Measurements from ENCODE around the gene RNASE3.
"Not testable (repeated sequence)": the region's sequence is repeated elsewhere in the genome, so short reads cannot be mapped to it uniquely, and the experiment has no call there.

The RNASE3 gene

GRCh38 chr14:20891126-20891825 is at the start of gene RNASE3:
RNASE3 (plus strand) TSS chr14:20891385; CDS start chr14:20891687, 302 bp downstream.
- DNase-seq: not testable (repeated sequence)

DNA sequence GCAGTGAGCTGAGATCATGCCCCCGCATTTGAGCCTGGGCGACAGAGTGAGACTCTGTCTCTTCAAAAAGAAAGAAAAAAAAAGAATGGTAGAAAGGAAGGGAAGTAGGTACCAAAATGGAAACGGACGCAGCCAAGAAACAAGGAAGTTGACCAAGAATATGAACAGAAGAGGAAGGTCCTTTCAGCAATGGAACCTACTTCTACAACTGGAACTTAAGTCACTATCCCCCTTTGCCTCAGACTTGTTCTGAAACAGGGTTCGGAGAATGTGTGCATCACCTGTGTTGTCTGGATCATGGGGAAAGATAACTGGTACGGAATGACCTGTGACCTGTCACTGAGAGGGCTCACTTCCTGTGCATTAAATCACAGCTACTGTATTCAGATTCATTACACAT is 44.6 kb upstream of the RNASE3 start:
- no peak for DNase-seq

DNA sequence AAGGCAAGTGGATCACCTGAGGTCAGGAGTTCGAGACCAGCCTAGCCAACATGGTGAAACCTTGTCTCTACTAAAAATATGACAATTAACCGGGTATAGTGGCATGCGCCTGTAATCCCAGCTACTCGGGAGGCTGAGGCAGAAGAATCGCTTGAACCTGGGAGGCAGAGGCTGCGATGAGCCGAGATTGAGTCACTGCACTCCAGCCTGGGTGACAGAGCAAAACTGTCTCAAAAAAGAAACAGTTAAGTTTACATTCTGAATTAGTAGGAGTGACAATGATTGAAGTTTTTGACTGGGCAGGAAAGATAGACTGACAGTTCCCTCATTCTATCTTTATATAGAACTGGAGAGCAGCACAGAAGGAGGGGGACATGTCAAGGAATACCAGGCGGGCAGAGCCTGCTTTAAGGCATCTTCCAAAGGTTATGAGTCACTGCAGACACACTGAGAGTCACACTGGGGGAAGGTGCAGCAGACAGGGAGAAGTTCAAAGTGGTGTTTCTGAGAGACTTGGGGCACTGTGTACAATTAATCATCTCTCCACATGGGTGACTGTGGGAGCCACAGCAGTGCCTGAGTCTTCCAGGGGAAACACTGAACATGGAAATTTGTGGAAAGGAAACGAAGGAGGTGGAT is 42.8 kb upstream of the RNASE3 start:
- DNase-seq: no peak

DNA sequence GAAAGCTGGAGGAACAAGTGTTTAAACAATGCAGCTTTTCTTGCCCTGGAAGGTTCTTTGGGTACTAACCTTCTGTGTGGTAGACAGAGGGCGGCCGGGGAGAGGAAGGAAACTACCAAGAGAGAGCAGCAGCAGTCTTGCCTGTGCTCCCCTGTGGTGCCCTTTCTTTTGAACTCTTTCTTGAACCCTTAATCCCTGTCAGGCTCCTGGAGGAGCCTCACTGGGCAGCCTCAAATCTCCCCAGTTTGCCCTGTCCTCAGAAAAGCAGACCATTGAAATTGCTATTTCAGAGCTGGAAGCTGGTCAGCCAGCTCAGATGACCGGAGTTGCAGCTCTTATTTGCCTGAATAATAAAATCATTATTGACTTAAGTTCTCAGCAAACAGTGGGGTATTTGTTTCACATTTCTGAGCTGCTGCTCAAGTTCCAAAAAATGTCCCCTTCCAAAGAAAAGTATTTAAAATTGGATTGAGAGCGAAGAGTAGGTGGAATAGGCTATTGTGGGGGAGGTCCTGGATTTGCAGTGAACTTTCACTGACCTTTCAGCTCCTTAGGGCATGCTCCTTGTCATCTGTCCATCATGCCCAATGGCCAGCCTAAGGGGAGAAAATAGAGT is 42.1 kb upstream of the RNASE3 start:
- DNase-seq: no peak

DNA sequence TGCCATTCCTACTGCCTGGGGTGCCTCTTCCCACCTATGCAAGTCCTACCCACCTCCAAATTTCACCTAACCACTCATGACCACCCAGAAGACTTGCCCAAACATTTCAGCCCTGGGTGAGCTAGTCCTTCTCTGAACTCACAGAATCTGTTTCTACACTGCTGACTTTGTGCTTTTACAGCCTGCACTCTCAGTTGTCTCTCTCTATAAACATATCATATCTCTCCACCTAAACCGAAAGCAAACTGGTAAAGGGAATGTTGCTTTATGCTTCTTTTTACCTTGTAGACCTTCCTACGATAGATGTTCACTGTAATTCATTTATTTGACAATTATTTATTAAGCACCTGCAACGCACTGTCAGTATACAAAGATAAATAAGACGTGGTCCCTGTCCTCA is 38.1 kb upstream of the RNASE3 start:
- DNase-seq: peak; percentile 27

DNA sequence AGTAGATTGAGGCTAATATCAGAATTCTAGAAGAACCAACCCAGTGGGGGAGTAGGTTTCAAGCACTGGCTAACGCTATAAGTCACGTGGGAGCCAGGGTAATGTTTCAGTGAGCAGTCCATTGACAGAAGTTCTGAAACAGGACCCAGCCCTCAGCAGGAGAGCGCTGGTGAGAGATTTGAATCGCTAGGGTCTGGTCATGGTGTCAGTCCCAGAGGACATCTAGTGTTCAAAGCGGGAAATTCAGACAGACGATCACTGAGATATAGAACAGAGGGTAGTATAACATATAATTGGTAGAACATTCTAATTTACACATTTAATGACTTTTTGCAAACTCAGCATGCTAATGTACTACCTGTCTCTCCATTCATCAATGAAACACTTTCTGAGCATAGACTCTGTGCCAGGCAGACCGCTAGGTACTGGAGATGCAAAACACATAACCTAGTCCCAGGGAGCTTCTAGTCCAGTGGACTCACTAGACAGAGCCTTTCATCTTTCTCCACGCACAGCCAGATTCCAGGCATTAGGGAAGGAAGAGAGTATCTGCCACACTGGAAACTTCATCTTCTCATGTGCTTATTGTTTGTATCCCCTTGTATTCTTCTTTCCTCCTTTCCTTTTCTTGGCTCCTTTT is 35.4 kb upstream of the RNASE3 start:
- DNase-seq: peak; percentile 72

DNA sequence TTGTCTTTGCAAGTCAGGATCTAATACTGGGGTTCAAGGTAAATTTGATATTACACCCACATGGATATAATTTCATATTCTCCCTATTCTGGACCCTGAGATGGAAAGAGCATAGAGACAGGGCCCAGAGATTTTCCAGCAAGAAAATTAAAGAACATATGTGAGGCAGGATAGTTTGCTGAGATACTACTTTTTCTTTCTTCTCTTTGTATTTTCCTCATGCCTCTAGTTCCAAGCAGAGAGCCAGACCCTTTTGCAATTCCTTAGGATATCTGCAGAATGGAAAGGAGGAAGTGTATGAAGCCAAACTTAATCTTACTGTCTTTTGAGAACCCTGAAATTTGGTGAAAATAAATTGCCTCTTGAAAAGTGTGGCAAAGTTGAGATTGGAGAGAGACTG is 34.0 kb upstream of the RNASE3 start:
- DNase-seq: no peak

GRCh38 chr14:20857630-20858261 is 33.4 kb upstream of the RNASE3 start:
- DNase-seq: peak; percentile 57

GRCh38 chr14:20866194-20866593 is 25.0 kb upstream of the RNASE3 start:
- no peak for DNase-seq

DNA sequence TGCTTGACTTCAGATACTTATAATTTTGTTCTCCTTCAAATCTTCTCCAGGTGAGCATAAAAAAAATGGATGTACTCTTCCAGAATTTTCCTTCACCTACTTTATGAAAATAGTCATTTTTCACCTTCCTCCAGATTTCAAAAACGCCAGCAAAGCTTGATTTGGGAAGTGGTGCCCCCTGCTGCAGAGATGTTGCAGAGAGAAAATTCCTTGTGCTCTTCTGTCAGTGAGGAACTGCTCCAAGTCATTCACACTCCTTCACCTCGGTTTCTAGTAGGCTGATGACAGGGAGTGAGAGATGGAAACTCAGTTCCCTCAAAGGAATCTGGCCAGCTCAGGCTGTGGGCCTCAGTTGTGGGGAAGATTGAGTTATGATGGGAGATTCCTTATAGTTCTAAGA is 24.2 kb upstream of the RNASE3 start:
- peak; percentile 23 for DNase-seq

GRCh38 chr14:20873370-20874177 is 17.6 kb upstream of the RNASE3 start:
- peak; percentile 73 for DNase-seq

- DNase-seq: no peak
These were observed 14.2 kb upstream of the RNASE3 start for GRCh38 chr14:20877016-20877415.

DNA sequence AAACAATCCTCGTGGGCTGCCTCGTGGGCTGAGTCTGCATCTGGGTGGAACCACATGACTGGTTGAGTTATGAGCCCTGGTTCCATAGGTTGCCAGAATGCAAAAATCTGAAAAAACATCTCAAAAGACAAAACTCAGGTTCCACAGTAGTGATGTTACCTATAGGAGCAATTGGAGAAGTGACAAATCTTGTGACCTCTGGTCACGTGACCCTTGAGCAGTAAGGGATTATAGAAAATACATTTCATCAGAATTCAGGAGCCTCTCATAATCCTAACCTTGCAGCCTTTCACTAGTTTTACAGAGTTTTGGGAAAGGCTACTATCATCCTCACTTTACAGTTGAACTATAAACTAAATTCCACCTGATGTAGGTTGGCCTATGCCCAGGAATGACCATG is 12.5 kb upstream of the RNASE3 start:
- DNase-seq: no peak

DNA sequence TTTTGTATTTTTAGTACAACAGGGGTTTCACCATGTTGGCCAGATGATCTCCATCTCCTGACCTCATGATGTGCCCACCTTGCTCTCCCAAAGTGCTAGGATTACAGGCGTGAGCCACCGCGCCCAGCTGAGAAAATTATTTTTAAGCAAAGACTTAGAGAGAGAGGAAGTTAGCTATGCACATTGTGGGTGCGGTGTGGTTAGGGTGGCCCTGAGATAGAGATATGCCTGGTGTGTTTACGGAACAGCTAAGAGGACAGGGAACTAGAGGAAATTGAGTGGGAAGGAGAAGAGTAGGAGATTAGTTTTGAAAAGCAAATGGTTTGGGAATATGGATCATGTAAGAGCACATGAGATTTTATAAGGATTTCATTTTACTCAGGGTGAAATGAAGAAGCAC is 10.0 kb upstream of the RNASE3 start:
- DNase-seq: not testable (repeated sequence)

DNA sequence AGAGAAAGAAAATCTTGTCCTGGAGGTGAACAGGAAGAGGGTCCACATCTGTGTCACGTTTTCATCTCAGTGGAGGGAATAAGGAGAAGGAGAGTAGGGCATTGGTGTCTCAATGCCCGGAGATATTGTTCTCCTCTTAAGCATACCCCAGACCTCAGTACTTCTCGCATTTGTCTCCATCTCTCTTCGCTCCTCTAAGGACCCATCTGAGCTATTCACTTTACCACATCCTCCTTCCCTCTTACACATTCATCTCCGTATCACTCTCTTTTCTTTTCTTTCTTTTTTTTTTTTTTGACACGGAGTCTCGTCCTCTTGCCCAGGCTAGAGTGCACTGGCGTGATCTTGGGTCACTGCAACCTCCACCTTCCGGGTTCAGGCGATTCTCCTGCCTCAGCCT is 8.4 kb upstream of the RNASE3 start:
- DNase-seq: not testable (repeated sequence)

- DNase-seq: not testable (repeated sequence)
These were observed 2.8 kb upstream of the RNASE3 start for GRCh38 chr14:20888411-20888810.

DNA sequence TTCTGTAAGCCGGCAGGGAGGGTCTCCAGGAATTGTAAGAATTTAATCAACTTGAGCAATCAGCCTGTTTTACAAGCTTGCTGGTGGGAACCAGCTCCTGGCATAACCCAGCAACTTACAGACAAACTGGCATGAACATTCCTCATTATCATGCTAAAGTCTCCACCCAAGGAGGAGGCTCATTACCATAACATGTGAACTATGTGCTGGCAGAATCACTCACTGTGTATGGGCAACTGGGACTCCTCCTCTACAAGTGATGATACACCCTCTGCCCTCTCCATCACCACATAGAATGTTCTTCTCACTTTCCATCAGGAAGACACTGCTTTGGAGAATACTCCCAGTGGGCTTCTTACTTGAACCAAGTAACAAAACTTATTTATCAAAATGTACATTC is 4.1 kb downstream of the RNASE3 start:
- not testable (repeated sequence) for DNase-seq

DNA sequence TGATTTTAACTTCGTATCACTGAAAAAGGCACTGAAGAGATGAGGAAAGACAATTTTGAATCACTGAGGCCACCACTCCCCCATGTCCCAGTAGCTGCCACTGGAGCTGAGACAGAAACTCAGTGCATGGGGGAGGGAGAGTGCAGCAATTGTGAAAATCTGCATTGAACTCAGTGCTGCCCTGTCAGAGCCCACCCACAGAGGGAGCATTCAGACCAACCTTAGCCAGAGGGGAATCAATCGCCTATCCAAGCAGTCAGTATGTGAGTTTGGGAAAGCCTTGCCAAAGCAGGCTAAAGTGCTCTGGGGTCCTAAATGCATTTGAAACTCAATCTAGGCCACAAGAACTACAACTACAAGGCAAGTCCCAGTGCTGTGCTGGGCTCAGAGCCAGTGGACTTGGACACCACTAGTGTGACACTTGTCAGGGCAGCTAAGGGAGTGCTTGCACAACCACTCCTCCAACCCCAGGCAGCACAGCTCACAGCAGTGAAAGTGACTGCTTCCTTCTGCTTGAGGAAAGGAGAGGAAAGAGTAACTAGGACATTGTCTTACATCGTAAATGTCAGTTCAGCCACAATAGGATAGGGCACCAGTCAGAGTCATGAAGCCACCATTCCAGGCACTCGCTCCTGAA is 13.3 kb downstream of the RNASE3 start:
- DNase-seq: no peak

DNA sequence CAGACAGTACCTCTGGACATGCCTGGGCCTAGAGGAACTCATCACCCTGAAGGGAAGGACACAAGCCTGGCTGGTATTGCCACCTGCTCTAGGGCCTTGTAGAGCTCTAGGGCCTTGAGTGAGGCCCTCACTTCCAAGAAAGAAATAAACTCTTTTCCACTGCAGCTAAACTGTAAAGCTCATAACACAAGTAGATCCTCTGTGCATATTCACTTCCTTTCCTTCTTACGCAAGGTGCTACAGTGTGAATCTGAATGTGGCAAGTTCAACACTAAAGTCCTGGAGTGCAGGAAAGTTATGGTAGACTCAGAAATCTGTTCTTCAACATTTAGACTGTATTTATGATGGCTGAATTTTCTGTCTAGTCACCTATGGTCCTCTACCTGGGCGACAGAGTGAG is 14.5 kb downstream of the RNASE3 start:
- no peak for DNase-seq

- DNase-seq: no peak
These were observed 16.0 kb downstream of the RNASE3 start for GRCh38 chr14:20907214-20907613.

DNA sequence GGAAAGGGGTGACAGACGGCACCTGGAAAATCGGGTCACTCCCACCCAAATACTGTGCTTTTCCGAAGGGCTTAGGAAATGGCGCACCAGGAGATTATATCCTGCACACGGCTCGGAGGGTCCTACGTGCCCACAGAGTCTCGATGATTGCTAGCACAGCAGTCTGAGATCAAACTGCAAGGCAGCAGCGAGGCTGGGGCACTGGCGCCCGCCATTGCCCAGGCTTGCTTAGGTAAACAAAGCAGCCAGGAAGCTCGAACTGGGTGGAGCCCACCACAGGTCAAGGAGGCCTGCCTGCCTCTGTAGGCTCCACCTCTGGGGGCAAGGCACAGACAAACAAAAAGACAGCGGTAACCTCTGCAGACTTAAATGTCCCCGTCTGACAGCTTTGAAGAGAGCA is 19.6 kb downstream of the RNASE3 start:
- DNase-seq: not testable (repeated sequence)

Data from RPMI8226 (cell line).